ENCODE results near the gene SRRM4.

SRRM4 gene

DNA sequence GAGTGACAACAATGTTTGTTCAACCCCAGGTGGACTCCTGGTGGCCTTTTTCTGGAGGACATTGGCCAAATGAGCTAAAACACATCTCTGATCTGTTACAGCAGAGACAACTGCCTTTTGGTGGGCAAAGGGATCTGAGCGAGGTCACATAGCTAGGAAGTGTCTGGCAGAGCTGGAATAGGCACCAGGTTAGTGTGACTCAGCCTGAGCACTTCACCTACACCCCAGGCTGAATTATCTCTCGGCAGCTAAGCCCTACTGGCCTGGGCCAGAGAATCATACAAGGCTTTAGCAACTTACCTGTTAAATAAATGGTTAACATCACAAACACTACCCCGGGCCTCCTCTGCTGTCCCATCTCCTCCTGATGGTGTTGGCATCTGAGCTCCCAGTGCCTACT lies 147.2 kb downstream of the SRRM4 start:
- no peak for DNase-seq

DNA sequence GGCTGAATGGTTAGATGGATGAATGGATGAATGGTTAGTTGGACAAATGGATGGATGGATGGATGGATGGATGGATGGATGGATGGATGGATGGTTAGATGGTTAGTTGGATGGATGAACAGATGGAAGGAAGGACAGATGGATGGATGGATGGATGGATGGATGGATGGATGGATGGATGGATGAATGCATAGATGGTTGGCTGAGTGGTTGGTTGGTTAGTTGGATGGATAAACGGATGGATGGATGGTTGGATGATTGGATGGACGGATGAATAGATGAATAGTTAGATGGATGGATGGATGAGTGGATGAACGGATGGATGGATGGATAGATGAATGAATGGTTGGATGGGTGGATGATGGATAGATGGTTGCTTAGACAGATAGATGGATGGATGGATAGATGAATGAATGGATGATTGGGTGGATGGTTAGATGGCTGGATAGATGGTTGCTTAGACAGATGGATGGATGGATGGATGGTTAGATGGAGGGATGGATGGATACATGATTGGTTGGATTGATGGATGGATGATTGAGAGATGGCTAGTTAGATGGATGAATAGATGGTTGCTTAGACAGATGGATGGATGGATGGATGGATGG lies 148.6 kb downstream of the SRRM4 start:
- no peak for DNase-seq

DNA sequence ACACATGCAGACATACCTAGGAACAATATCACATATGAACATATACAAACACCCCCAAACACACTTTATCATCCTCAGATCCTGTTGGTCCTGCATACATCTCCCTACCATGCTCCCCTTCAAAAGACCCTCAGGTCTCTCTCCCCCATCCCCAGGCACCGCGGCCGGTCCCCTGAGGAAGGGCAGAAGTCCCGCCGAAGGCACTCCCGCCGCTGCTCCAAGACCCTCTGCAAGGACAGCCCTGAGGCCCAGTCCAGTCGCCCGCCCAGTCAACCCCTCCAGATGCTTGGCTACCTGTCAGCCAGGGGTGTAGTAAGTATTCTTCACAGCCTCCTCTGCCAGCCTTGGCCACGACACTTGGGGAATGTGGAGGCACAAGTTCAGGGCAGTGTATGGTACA lies 149.2 kb downstream of the SRRM4 start:
- no peak for DNase-seq

DNA sequence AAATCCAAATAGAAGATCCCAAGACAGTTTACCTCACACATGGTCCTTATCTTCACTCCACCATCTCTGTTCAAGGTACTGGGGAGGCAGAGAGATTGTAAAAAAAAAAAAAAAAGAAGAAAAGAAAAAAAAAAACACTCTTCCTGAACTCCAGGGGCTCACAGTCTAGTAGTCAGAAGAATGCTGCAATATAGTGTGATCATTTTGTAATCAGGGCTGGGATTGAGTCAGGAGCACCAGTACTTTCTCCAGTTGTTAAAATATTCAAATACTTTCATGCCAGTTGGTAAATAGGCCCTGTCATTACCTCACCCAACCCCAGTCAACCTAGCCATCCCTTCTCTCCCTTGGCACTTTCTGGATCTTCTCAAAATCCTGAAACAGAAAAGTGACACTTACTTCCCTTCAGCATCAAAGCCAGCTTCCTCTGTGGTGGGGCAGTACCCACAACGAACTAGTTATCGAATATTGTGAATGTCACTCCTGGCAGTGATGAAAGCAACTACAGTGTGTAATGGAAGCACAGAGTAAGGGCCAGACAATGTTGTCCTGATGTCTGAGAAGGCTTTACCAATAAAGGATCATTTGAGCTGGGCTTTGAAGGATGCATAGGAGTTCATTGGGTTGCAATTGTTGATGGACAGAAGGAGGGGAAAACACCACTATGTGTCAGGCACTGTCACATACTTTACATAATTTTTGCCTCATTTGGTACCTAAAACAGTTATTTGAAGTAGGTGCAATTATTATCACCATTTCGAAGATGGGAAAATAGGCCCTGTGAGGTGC lies 153.1 kb downstream of the SRRM4 start:
- DNase-seq, result no peak

DNA sequence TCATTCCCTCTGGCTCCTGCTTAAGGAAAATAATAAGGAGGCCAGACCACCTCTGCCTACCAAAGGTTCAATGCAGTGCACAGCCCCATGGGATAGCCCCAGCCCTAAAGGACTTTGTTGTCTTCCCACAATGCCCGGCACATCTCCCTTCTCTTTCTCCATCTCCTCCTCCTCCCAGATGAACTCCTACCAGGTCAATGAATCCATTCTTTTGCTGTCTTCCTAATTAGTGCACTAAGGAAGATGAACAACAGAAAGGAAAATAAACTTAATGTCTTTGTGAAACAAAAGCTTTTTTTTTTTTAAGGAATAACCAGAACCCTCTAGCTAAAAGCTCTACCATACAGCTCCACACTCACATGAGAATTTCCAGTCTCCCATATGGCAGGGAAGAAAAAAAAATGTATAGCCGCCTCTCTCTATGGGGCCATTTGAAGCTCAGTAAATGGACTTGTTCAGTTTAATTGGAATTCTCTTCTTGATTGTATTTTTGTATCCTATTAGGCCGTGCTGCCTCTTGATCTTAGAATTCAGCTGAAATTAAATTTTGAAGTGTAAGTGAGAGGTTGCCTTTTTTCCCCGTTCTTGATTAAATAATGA lies 155.6 kb downstream of the SRRM4 start:
- DNase-seq, result no peak

DNA sequence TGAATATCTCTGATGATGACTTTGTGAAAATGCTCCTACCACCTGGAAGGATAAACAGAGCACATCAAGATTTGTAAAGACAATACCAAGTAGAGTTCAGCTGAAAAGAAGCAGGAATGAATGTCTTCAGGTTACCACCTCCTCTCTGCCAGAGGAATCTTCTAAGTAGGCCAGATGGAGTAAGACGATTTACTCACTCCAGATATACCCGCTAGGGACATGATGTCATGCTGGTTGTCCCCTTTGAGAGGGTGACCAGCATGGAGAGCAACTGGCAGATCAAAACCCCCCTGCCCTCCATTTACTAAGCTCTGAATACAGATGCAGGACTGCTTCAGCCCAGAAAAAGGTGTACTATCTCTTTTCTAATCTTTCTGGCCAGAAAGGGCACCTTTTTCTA lies 158.1 kb downstream of the SRRM4 start:
- DNase-seq, result no peak

DNA sequence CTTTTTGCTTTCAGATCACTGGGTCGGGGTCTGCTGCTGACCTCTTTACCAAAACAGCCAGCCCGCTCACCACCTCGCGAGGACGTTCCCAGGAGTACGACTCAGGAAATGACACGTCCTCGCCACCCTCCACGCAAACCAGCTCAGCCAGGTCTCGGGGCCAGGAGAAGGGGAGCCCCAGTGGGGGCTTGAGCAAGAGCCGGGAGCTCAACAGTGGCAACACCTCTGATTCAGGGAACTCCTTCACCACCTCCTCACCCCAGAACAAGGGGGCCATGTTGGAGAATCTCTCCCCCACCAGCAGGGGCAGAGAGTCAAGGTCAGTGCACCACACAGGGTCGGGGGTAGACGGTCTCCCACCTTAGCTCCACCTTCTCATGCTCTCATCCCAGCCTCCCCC lies 164.0 kb downstream of the SRRM4 start:
- no peak for DNase-seq

DNA sequence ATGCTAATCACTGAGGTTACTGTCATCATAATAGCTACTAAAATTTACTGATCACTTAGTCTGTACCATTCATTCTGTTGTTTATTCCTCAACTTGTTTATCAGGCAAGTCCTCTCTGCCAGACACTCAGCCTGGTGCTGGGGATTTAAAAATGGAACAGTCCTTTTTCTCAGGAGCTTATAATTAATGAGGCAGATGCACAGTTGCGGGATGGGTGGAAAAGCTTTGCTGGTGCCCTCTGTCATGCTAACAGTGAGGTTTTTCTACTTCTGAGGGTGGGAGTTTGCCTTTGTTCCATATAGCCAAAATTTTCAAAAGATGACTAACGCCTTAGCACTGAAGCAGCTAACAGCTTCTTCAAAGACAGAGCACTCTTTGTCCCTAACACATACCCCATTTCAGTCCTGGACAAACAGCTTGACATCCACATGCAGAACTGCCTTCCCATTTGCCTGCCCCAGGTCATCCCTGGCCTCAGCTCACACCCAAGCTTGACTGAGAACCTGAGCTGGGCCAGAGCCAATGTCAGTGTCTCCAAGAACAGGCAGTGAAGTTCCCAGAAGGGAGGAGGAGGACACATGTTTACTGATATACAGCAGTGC lies 166.6 kb downstream of the SRRM4 start:
- no peak for DNase-seq

DNA sequence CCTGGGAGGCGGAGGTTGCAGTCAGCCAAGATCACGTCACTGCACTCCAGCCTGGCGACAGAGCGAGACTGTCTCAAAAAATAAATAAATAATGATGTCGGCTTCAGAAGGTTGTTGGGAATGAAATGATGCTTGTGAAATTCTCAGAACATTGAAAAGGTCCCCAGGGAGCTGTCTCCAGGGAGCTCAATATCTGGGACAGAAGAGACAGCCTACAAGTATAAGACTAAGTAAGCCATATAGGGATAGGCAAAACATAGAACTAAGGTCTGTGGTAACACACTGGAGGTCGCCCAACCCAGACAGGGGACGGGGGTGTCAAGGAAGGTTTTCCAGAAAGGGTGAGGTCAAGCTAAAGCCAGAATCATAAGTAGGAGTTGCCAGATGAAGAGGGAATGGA lies 167.9 kb downstream of the SRRM4 start:
- no peak for DNase-seq

DNA sequence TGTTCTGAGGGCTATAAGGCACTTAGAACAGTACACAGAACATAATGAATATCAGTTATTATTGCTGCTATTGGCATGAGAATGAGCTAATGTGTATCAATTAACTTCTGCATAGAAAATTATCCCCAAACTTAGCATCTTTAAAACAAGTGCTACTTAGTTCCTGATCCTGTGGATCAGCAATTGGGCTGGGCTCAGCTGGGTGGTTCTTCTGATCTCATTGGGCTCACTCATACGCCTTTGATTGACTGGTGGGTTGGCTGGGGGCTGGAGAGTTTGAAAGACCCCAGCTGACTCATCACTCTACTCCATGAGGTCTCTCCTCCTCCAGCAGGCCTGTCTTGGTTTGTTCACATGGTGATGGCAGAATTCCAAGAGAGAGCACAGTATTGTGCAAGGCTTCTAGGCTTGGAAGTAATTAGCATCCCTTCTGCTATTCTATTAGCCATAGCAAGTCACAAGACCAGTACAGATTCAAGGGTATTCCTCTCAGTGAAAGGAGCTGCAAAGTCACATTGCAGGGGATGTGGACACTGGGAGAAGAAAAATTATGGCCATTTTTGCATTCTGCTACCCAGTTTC lies 170.2 kb downstream of the SRRM4 start:
- no peak for DNase-seq

DNA sequence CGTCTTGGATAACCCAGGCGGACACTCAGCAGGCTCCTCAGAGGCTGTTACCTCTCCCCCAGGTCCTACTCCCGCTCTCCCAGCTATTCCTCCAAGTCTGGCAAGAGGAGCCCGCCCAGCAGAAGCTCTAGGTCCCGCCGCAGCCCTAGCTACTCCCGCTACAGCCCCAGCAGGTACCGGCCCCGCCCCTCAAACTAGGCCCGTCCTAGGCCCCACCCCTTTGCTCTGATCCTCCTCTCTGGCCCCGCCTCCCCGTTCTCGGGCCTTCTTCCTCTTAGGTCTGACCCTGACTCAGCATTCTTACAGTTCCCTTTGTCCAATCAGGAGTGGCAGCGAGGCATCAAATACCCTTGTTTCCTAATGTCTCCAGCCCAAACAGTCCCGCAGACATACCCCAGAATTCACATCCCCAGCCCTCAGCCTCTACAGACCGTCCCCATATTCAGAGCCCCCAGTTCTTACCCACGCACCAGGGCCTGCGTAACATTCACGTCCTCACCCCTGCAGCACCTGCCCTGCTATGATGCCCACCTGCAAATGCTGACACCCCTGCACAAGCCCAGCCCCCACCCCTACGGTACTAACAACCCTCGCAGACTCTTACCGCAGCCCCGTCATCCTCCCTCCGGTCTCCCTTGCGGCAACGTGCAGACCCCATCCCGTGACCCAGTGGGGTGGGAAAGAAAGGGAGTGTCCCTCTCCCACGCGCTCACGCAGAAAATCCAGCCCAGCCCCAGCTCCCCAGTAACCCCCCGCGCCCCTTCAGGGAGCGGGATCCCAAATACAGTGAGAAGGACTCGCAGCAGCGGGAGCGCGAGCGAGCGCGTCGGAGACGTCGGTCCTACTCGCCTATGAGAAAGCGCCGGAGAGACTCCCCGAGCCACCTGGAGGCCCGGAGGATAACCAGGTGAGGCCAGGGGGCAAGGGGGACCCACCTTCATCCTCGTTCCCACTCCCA lies 172.4 kb downstream of the SRRM4 start:
- DNase-seq, result no peak

DNA sequence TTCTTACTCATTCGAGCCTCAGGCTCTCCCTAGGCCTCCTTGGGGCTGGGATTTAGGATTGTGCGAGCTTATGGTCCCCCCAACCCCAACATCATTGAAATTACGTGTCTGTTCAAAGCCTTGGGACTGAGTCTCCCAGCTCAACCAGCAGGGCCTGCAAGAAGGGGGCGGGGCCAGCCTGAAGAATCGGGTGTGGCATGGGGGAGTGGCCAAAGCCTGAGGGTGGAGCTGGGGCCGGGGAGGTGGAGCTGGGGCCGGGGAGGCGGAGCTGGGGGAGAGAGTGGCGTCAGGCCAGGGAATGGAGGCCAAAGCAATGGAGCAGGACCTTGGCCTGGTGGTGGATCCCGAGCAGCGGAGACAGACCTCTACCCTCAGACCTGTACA lies 173.1 kb downstream of the SRRM4 start:
- no peak for DNase-seq

DNA sequence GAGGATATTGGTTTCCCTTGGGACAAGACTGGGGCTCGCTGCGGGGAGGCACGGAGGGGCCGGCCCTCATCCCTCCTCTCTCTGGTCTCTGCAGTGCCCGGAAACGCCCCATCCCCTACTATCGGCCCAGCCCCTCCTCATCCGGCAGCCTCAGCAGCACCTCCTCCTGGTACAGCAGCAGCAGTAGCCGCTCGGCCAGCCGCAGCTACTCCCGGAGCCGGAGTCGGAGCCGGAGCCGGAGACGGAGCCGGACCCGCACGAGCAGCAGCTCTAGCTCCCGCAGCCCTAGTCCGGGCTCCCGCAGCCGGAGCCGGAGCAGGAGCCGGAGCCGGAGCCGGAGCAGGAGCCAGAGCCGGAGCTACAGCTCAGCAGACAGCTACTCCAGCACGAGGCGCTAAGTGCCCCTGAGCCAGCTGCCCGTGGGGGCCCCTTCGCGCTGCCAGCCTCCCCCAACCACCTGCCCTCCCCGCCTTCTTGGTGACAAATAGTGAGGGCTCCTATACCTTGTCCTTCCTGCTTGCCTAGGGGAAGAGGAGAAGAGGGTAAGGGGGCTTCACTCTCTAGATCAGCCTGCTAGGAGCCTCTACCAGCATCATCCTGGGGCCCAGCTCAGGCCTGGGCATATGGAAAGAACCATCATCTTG lies 175.2 kb downstream of the SRRM4 start:
- no peak for DNase-seq

DNA sequence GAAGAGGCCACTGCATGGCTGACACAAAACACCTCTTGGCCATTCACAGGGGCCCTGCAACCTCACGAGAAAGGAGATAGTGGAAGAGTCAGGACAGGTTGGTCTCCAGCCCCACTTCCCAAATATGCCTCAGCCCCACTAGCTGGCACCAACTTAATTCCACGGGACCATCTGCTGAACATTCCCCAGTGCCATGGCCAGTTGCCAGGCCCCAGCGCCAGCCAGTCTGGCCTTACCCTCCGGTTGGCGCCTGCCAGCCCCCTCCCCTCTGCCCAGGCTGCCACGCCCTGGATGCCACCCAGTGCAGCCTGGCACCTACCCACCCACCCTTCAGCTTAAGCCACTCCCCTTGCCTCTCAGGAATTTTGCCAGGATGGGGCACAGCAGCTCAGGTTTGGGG lies 176.2 kb downstream of the SRRM4 start:
- DNase-seq, result no peak

DNA sequence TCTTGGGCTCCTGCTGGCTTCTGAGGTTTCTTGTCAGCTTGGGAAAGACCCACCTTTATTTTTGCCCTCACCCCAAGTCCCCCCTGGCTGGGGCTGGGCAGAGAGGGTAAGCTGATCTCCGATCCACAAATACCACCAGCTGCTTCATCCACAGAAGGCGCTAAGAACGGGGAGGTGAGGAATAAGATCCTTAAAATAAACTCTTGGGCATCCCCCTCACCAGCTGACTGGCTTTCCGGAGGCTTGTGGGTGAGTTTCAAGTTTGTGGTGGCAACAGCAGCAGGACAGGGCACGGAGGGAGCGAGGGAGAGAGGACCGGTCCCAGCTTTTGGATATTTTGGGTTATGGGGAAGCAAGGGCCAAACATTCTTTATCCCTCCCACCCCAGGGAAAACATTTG lies 176.6 kb downstream of the SRRM4 start:
- DNase-seq, result no peak

DNA sequence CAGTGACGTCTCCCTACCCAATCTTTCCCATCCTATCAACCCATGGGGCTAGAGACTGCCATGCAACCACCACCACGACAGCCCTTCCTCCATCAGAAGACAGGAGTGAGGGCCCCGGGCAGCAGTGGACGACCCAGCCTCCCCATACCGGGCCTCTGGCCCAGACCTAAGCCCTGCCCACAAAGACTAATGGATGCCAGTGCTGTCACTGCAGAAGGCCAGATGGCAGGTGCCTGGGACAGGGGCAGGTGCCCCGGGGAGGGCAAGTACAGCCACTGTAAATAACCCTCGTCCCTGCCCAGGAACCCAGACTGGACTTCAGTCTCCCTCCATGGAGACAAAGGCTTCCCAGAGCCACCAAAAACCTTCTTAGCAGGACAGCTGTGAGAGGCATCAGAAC lies 177.1 kb downstream of the SRRM4 start:
- no peak for DNase-seq

DNA sequence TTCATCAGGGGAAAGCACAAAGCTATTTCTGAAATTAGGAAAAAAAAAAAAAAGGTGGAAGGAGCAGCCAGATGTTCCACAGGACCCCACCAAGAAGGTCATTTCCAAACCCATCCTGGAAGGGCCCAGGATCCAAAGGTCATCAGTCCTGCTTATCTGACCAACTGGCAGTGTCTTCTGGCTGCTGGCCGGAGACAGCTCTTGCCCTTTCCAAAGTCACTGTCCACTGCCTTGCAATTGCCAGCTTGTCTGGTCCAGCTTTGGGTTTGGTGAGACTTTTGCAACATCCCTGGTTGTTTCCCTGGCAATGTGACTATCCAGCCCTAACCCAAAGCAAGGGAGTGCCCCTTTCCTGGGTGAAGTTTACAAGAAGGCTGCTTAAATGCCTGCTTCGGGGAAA lies 178.5 kb downstream of the SRRM4 start:
- no peak for DNase-seq

DNA sequence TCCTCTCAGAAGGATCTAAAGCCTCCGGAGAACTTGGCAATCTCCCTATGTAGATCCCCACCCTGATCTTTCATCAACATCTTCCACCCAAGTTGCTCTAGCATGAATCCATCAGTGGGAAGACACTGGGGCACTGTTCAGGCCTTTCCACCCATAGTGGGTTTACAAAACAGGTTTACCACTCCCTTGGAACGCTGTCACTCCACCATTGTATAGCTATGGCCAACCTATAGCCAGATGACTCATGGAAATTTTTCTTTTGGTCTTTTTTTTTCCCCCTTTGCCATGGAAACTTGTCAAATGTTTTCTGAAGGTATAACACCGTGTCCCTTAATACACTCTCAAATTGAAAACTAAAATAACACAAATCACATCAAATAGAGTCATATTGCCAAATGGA lies 186.6 kb downstream of the SRRM4 start:
- no peak for DNase-seq

DNA sequence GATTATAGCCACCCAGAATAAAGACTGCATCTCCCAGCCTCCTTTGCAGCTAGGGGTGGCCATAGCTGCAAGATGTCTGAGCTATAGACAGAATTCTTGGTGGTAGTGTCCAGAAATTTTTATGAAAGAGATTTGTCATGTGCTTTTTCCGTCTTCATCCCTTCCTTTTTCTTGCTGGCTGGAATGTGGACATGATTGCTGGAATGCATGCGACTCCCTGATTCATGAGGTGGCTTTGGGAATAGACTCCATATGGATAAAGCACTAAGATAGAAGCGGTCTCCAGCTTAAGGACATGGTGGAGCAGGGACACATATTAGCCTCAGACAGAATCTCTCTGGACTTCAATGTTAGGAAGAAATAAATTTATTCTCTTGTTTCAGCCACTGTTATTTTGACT lies 187.4 kb downstream of the SRRM4 start:
- DNase-seq, result no peak

DNA sequence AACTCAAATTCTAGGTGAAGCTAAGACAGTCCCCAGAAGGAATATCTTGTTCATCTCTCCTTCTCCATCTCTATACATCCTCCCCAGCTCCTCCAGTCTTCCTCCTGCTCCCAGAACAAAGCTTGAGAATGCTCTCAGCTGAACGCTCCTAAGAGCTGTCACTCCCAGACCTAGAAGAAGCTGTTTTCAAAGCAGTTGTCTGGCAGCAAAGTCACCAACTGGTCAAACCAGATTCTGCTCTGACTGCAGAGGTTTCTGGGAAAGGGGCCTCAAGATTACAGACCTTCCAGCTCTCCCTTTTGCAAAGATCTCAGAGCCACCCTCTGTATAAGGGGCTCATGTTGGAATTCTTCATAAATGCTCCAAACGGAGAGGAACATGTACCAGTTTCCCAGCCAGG lies 187.8 kb downstream of the SRRM4 start:
- DNase-seq, result no peak

DNA sequence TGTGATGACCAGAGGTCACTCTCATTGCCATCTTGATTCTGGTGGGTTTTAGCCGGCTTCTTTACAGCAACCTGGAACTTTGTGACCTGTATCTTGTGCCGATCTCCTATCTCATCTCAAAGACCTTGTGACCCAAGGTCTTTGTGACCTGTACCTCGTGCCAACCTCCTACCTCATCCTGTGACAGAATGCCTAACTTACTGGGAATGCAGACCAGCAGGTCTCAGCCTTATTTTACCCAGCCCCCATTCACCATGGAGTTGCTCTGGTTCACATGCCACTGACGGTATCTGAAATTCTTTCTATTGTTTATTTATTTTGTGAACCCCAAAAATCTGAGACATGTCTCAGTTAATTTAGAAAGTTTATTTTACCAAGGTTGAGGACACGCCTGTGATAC lies 189.9 kb downstream of the SRRM4 start:
- no peak for DNase-seq
